Left ventricle myocardium inferior (tissue), 1 donor: ENCODE data around the gene GNAT2. TPM values are rescaled to one million over a fixed set of nuclear protein-coding genes. Genes with fewer than 3 reads are reported as not detected.

ENCODE experiments used
- DNase-seq: peaks from one replicate; pipeline ENCODE4 v3.0.0-alpha.2; 2020
- H3K27ac ChIP-seq: fragments of 200-600 bp; replicated peaks from 2 replicates; pipeline ENCODE4 v1.8.0; 2021
- H3K27me3 ChIP-seq: fragments of 200-600 bp; 2 replicates; pipeline ENCODE4 v1.8.0; 2021; ENCODE audit warnings: low read depth
- H3K36me3 ChIP-seq: fragments of 200-600 bp; 2 replicates; pipeline ENCODE4 v1.8.0; 2021
- H3K4me1 ChIP-seq: fragments of 200-600 bp; 2 replicates; pipeline ENCODE4 v1.8.0; 2021
- H3K4me3 ChIP-seq: fragments of 200-600 bp; 2 replicates; pipeline ENCODE4 v1.8.0; 2021; ENCODE audit warnings: mild to moderate bottlenecking, moderate library complexity
- H3K9me3 ChIP-seq: fragments of 200-600 bp; replicated peaks from 2 replicates; pipeline ENCODE4 v1.8.0; 2021
- intact Hi-C: fragments of 100-400 bp; cut with micrococcal nuclease; formaldehyde crosslinking; loops from one replicate; pipeline ENCODE4 v1.11.0; 2022
- total RNA-seq: library from RNA; stranded (reverse); fragmentation: NEBNext Ultra II Directional; extraction: Animal tissue kit (Norgen Biotek cat#: 25700); gene quantifications from one replicate; pipeline ENCODE4 v1.2.1, GENCODE V29; 2021
- TF ChIP-seq, protein P1 (sequence below): fragments of 200-600 bp; IDR thresholded peaks from 2 replicates; pipeline ENCODE4 v1.8.0; 2021; ENCODE audit warnings: antibody characterized with exemption, mild to moderate bottlenecking, borderline replicate concordance
- donor health status: DM: no; HTN: yes; CAD: no; lungs with severe emphysema.

GNAT2 gene
- total RNA-seq, 1 donor from 2014 or later: not detected

- peaks cover 41% of the 10 kb centered on the region for H3K4me1 ChIP-seq
- TF ChIP-seq, protein P1, sequence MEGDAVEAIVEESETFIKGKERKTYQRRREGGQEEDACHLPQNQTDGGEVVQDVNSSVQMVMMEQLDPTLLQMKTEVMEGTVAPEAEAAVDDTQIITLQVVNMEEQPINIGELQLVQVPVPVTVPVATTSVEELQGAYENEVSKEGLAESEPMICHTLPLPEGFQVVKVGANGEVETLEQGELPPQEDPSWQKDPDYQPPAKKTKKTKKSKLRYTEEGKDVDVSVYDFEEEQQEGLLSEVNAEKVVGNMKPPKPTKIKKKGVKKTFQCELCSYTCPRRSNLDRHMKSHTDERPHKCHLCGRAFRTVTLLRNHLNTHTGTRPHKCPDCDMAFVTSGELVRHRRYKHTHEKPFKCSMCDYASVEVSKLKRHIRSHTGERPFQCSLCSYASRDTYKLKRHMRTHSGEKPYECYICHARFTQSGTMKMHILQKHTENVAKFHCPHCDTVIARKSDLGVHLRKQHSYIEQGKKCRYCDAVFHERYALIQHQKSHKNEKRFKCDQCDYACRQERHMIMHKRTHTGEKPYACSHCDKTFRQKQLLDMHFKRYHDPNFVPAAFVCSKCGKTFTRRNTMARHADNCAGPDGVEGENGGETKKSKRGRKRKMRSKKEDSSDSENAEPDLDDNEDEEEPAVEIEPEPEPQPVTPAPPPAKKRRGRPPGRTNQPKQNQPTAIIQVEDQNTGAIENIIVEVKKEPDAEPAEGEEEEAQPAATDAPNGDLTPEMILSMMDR: no peak
- H3K27ac ChIP-seq: no peak overlapping the region
- peaks cover 41% of the 10 kb centered on the region for H3K36me3 ChIP-seq
- H3K27me3 ChIP-seq: no peaks in the 10 kb centered on the region
- intact Hi-C loops: no loop called here
- DNase-seq: no peak
- H3K4me3 ChIP-seq: no peak overlapping the region
- H3K9me3 ChIP-seq: no peaks in the 10 kb centered on the region
These were observed 40.7 kb upstream of the GNAT2 start for GRCh38 chr1:109659997-109660690.

DNA sequence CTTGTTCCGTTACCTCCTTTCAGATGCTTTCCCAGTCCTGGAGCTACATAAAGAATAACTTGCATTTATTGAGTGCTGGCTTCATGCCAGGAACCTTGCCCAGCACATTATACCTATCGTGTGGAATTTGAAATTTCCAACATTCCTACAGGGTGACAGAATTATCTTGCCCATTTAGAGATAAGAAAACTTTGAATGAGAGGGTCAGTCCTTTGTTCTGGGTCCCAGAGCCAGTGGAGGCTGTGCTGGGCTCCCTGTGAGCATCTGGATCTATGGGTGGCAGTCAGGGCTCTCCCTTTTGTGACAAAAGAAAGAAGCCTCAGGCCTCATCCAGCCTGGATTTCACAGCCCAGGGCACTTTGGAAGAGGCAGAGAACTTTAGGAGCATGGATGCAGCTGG lies 39.7 kb upstream of the GNAT2 start:
- intact Hi-C loops: no loop called here
- H3K4me1 ChIP-seq: peaks cover 49% of the 10 kb centered on the region
- no peak overlapping the region for H3K4me3 ChIP-seq
- H3K27me3 ChIP-seq: no peaks in the 10 kb centered on the region
- no peak for DNase-seq
- no peak overlapping the region for H3K27ac ChIP-seq
- no peaks in the 10 kb centered on the region for H3K9me3 ChIP-seq
- peaks cover 37% of the 10 kb centered on the region for H3K36me3 ChIP-seq
- TF ChIP-seq, protein P1: no peak

DNA sequence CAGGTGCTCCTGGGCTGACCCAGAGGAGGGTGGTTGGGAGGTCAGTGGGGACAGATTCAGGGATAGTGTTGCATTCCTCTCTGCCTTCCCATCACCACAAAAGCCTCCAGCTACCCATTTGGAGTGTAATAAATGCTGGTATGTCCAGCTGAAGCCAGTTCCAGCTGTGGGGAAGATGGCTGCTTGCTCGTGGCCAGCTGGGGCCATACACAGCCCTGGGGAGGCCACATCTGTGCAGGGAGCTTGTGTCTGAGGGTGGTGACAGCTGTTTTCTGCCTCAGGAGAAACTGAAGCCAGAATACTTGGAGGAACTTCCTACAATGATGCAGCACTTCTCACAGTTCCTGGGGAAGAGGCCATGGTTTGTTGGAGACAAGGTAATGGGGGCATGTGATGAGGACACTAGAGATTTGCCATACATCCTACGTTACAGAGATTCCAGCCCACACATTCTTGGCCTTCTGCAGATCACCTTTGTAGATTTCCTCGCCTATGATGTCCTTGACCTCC lies 39.2 kb upstream of the GNAT2 start:
- TF ChIP-seq, protein P1: no peak
- H3K9me3 ChIP-seq: no peaks in the 10 kb centered on the region
- peaks cover 44% of the 10 kb centered on the region for H3K4me1 ChIP-seq
- H3K4me3 ChIP-seq: no peak overlapping the region
- peaks cover 37% of the 10 kb centered on the region for H3K36me3 ChIP-seq
- intact Hi-C loops: no loop called here
- H3K27me3 ChIP-seq: no peaks in the 10 kb centered on the region
- H3K27ac ChIP-seq: no peak overlapping the region
- no peak for DNase-seq

- H3K9me3 ChIP-seq: no peaks in the 10 kb centered on the region
- TF ChIP-seq, protein P1: no peak
- peaks cover 37% of the 10 kb centered on the region for H3K36me3 ChIP-seq
- no peak overlapping the region for H3K4me3 ChIP-seq
- peaks cover 40% of the 10 kb centered on the region for H3K4me1 ChIP-seq
- intact Hi-C loops: no loop called here
- no peak overlapping the region for H3K27ac ChIP-seq
- DNase-seq: no peak
- H3K27me3 ChIP-seq: no peaks in the 10 kb centered on the region
These were observed 38.6 kb upstream of the GNAT2 start for GRCh38 chr1:109657970-109658369.

DNA sequence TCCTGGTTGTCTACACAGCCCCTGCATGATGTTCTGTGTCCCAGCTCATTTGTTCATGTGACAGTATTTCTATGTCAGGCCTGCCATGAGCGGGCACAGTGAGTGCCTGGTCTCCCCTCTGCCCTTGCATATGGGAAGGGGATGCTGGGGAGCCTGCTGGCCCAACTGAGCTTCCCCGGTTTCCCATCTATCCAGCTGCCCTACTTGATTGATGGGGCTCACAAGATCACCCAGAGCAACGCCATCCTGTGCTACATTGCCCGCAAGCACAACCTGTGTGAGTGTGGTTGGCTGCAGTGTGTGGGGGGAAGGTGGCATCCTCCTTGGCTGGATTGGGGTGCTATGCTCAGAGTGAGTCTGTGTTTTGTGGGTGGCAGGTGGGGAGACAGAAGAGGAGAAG lies 38.0 kb upstream of the GNAT2 start:
- no peaks in the 10 kb centered on the region for H3K9me3 ChIP-seq
- intact Hi-C loops: no loop called here
- TF ChIP-seq, protein P1: no peak
- H3K27me3 ChIP-seq: no peaks in the 10 kb centered on the region
- H3K27ac ChIP-seq: no peak overlapping the region
- peaks cover 37% of the 10 kb centered on the region for H3K36me3 ChIP-seq
- H3K4me3 ChIP-seq: no peak overlapping the region
- DNase-seq: no peak
- peaks cover 40% of the 10 kb centered on the region for H3K4me1 ChIP-seq
